HG03135 (cell line): ENCODE data around the gene BRAT1.
"Not testable (repeated sequence)": the region's sequence is repeated elsewhere in the genome, so short reads cannot be mapped to it uniquely, and the experiment has no call there.

Experiments
- ATAC-seq: cut with Tn5 transposase; IDR thresholded peaks from one replicate; pipeline ENCODE4 v1.9.1; 2021; ENCODE audit warnings: mild to moderate bottlenecking, moderate library complexity; ENCODE audit not compliant: unreplicated experiment

The BRAT1 gene

GRCh38 chr7:2564970-2565540 is 9.7 kb upstream of the BRAT1 start:
- no peak for ATAC-seq

GRCh38 chr7:2563955-2564354 is 8.6 kb upstream of the BRAT1 start:
- ATAC-seq = not testable (repeated sequence)

- ATAC-seq = peak; percentile 4
Observed at GRCh38 chr7:2559283-2559950, 4.1 kb upstream of the BRAT1 start.

GRCh38 chr7:2558629-2559282 is 3.4 kb upstream of the BRAT1 start, which contains the start of gene IQCE:
Gene IQCE, plus strand, starts transcription at chr7:2558979. Its CDS starts 203 bp downstream, at chr7:2559182.
- peak; percentile 50 for ATAC-seq

GRCh38 chr7:2554661-2555111 is 638 bp downstream of the BRAT1 start:
- ATAC-seq = no peak

GRCh38 chr7:2553831-2554581 is 1.3 kb downstream of the BRAT1 start:
- no peak for ATAC-seq

- ATAC-seq = no peak
Observed at GRCh38 chr7:2553108-2553507, 2.2 kb downstream of the BRAT1 start.

GRCh38 chr7:2551418-2551817 is 3.9 kb downstream of the BRAT1 start:
- no peak for ATAC-seq

- no peak for ATAC-seq
Observed at GRCh38 chr7:2546776-2547586, 8.3 kb downstream of the BRAT1 start.

GRCh38 chr7:2545746-2546425 is 9.4 kb downstream of the BRAT1 start:
- no peak for ATAC-seq

GRCh38 chr7:2544541-2545188 is 10.7 kb downstream of the BRAT1 start:
- no peak for ATAC-seq

- no peak for ATAC-seq
Observed at GRCh38 chr7:2542916-2543871, 12.1 kb downstream of the BRAT1 start.

GRCh38 chr7:2542011-2542915 is 13.1 kb downstream of the BRAT1 start:
- ATAC-seq = no peak

- ATAC-seq = no peak
Observed at GRCh38 chr7:2541291-2542010, 13.9 kb downstream of the BRAT1 start.

GRCh38 chr7:2540641-2541051 is 14.7 kb downstream of the BRAT1 start:
- ATAC-seq = no peak

GRCh38 chr7:2540133-2540532 is 15.2 kb downstream of the BRAT1 start:
- no peak for ATAC-seq
